Activated CD8-positive, alpha-beta memory T cell treated with anti-CD3 and anti-CD28 coated beads, Interleukin-2, amount 50 U/mL, for 1 hour (primary cell): ENCODE data around the gene RBP5.
"Not testable (repeated sequence)": the region's sequence is repeated elsewhere in the genome, so short reads cannot be mapped to it uniquely, and the experiment has no call there.

Experiments used
- DNase-seq: peaks from one replicate; pipeline ENCODE4 v3.0.0-alpha.2; 2020; ENCODE audit errors: extremely low read depth

The RBP5 gene

DNA sequence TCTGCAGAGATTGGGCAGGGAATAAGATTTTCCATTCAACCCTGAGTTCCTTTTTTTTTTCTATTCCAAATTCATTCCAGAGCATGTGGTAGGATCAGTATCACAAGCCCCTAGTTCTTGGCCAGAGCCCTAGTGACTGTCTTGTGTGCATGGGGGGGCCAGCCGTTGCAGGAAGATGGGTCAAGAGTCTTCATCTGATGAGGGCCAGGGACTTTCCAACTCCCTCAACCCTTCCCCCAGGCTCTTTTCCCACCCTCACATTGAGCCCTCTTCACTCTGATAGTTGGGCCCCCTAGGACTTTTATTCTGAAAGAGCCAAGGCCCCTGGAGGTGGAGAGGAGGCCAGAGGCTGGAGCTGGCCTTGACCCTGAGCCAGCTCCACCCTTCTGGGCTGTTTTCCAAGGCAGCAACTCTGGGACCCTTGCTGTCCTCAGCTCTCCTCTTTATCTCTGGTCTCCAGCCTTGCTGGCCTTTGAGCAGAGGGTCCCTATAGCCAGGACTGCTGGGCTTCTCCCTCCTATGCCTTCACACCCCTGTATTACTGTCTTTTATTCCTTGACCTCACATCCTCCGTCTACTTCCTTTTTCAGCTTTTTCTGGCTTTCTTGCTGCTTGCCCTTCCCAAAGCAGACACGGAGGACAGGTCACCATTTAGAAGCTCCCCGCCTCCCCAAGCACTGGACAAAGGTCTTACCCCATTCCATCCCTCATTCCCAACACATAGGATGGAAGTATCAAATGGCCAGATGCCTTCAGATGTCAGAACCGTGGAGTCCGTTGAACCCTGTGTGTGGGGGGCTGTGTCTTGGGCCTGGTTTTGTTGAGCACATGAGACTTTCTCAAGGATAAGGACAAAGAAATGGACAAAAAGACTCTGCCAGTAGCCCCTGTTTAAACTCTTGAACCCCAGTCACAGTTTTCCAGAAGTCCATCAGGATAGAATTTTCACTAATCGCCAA lies 5.6 kb downstream of the RBP5 start:
- DNase-seq, result no peak

DNA sequence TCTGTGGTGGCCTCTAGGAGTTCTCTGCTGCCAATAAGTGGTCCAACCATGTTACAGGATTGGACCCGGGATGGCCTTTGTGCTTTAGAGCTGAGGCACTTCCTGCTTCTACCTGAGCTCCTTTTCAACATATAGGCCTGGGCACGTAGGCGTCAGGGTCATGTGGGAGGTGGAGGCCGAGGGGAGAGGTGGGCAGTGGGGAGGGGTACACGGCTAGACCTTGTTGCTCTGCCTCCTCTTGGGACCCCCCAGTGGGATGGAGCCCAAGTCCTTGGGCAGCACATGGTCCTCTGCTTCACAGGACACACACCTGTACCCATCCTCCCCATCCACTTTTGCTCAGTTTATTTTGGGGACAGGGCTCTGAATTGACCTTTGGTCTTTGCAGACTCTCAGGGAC lies 7.4 kb downstream of the RBP5 start:
- DNase-seq, result no peak

DNA sequence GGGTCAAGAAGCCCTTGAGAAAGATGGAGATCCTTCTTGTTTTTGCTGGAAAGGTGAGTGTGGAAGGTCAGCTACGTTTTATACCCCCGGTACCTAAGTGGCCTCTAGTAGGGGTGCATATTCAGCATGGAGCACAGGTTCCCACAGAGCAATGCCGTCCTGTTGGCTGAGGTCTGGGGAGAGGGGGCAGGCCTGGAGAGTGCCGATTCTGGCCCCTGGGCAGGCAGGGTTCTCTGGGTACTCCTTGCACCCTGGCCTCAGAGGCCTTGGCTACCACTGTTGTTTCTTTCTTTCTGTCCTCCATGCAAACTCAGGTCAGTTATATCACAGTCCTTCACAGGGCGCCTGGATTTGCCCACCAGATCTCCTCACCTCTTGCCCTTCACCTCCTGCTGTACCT lies 8.5 kb downstream of the RBP5 start:
- no peak for DNase-seq

DNA sequence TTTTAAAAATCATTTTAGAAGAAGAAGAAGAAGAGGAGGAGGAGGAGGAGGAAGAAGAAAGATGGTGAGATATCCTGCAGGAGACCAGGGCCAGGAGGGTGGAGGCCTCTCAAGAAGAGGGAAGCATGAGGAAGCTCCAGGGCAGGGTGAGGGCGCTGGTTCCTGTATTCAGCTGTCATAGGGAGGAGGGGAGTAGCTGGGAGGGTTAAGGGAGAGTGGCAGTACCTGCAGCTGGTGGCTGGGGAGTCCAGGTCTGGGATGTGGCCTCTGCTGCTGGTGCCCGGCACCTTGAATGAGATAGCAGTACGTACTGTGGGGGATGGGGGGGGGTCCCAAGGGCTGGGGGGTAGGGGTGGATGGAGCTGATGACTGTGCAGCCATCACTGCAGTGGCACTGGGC lies 9.8 kb downstream of the RBP5 start:
- DNase-seq, result no peak

DNA sequence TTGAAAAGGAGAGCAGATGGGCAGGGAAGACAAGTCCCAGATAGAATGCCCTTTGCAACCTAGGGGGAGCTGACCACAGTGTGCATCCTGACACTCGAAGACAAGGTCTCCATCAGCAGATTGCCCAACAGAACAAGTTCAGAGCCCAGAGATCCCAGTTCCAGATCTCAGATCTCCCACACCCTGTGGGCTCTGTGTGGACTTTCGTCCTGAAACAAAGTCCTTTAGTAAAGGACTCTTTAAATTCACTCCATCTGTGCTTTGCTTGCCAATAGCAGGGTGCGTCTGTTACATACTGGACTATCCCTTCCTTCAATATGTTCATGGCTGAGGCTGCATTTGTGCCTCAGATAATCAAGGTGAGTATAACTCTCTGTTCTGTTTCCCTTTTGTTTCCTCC lies 11.0 kb downstream of the RBP5 start:
- no peak for DNase-seq

DNA sequence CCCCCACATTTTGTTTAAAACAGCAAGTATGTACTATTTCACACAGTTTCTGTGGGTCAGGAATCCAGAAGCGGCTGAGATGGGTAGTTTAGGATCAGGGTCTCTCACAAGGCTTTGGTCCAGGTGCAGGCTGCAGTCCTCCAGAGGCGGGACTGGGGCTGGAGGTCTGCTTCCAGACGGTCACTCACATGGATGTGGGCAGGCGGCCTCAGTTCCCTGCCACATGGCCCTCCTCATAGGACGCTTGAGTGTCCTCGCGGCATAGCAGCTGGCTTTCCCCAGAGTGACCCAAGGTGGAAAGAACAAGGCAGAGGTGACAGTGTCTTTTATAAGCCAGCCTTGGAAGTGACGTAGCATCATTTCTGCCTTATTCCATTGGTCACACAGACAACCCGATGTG lies 11.8 kb downstream of the RBP5 start:
- no peak for DNase-seq

DNA sequence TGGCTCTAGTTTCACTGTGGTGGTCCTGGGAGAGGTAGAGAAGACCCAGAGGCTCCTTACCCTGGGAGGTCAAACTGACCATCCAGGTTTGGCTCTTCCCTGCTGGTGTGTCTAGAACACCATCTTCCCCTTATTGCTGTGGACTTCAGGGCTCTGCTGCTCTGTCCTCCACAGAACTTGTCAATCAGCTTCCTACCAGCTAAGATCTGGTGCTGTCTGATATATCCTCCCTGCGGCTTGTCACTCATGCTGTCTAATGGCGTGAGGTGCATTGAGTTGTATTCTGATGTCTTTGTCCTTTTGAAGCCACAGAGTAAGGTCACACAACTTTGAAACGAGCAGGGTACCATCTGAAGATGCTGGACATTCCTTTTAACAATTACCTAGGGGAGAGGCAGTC lies 12.5 kb downstream of the RBP5 start:
- DNase-seq, result no peak

DNA sequence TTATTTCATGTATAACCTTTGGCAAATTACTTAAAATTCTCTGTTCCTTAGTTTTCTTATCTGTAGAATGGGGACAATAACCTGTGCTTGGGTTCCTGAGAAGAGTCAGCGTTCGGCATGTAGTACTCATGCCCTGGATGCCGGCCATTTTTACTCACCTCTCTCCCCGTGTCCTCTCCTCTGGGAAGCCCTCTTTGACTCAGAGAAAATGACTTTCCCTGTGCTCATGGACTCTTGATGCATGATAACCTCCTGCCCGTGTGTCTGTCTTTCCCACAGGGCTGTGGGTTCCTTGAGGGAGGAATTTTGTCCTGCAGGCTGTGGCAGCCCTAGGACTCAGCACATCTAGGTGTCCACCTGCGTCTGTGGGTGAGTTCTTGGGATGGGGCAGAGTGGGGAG lies 13.8 kb downstream of the RBP5 start:
- DNase-seq, result no peak

DNA sequence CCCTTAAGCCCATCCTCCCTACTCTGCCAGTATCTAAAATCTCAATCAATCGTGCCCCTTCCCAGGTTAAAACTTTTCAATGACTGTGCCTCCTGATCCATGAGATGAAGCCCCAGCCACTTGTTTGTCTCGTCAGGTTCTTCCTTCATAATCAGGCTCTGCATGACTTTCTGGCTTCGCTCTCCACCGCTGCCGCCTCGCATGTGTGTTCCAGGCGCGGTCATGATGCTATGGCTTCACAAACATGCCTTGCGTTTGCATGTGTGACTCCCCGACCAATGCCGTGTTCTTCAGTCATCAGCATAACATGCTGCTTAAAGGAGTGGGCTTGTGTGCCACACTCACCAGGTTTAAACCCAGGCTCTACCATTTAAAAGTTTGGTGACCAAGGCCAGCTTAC lies 14.7 kb downstream of the RBP5 start:
- no peak for DNase-seq

DNA sequence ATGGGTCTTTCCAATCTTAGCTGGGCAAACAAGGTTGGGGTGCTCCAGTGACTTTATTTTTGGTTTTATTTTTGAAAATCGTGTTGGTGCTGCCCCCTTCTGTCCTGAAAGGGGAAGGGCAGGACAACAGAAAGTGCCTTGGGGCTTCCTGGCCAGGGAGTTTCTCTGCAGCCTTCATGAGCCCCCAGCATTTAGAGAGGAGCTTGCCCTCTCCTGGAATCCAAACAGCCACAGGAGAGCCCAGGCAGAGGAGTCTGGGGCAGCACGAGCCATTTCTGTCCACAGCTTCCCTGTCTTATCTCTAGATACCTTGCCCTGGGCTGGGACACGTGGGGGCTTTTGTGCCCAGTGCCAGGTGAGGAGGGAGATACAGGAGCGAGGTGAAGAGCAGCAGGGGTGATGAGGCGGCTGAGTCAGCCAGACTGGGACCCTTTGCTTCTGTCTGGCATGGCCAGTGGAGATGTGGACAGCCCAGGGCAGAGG lies 15.3 kb downstream of the RBP5 start:
- no peak for DNase-seq

DNA sequence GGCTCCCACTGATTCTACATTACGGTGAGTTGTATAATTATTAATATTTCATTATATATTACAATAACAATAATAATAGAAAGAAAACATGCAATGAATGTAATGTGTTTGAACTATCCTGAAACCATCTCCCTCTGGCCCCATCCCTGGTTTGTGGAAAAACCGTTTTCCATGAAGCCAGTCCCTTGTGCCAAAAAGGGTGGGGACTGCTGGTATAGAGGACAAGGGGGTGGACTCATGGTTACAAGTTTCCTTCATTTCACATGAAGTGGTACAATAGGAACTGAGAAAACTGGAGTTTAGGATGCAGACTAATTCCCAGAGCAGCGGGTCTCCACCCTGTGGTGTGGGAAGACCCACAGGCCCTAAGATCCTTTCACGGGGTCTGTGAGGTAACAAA lies 16.6 kb downstream of the RBP5 start:
- no peak for DNase-seq

DNA sequence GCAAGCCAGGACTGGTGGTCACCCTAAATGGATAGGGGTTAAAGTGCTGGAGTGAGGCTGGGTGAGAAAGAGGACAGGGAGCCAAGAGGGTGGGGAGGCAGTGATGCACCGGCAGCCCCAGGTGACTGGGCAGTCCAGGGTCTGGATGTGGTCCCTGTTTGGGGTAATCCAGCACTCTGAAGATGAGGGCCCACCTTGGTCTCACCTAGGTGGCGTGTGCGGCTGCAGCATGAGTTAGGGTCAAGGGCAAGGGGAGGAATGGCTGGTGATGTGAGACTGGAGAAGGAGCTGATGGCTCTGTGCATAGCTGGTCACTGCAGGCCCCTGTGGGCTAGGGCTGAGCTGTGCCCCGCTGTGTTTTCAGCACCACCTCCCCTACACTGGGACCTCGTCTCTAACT lies 18.0 kb downstream of the RBP5 start:
- no peak for DNase-seq

DNA sequence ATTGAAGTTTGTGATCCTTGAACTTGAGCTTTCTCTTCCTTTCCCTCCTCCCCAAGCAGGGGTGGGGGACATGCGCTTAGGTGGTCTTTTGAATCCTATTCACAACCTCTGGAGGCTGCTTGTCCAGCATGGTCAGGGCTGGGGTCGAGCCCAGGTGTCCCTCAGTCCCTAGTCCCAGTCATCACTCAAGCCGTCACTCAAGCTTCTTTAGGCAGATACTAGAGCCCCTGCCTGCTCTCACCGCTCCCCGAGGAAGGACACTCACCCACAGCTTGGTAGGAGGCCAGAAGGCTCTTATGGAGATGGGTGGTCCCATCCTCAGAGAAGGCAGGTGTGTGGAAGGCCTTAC lies 19.1 kb downstream of the RBP5 start:
- DNase-seq, result no peak

DNA sequence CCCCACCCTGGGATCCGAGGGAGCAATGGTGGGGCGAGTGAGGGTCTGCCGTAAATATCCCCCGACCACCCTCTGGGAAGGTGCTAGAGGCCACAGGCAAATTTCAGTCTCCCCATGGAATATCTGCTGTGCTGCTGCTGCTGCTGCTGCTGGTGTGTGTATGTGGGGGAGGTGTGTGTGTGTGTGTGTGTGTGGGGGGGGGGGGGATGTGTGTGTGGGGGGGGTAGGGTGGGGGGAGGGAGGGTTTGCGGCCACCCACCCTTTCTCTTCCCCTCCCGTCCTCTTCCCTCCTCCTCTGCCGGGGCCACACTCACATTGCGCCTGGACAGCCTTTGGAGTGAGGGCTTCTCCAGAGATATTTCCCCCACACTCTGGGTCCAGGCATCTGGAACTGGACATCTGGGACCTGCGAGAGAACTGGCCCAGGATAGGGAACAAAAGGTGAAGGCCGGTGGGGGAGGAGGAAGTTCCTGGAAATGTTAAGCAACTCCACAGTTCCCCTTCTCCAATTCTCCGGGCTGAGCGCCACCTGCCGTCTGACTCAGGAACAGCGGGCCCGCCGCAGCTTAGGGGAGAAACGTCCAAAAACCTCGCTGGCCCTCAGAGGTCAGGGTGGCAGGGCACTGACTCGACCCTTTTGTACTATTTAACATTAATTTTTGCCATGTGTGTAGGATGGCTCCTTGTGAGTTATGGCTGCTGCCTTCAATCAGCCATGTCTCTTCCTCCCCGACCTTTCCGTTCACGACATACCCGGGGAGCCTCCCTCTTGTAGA lies 19.7 kb downstream of the RBP5 start, which contains the start of gene C1RL:
C1RL (minus strand) TSS at position 419 of the 776 bp plus-strand sequence; CDS start at position 385, 34 bp downstream.
- no peak for DNase-seq

DNA sequence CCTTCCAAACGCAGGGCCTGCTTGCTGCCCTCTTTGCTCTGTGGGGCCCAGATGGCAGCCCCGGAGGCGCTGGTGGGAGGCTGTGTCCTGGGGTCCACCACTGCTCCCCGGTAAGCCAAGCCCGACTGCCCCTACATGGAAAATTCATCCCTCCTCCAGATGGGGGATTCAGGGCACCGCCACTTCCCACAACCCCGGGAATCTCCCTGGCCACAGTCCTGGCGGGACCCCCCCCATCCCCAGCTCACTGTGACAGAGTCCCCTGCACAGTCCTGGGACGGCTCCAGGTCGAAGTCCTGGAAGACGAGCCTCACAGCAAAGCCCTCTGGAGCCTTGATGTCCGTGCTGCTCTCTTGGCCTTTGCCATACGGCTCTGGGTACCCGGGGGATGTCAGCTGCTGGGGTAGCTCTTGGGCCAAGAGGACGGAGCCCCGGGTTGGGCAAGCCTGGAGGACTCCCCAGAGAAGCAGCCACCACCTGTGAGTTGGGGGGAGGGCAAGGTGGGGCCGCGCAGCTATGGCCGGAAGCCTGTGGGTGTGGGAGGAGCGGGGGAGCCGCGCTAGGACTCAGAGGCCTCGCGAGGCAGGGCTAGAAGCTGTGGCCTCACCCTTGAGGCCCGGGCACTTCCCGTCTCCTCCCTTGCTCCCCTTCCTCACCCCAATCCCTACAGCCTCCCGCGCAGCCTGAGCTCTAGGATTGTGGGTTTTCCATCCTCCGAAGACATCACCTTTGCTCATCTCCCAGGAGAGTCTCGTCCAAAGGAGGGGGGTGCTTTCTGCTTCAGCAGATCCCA lies 20.5 kb downstream of the RBP5 start:
- DNase-seq, result no peak

DNA sequence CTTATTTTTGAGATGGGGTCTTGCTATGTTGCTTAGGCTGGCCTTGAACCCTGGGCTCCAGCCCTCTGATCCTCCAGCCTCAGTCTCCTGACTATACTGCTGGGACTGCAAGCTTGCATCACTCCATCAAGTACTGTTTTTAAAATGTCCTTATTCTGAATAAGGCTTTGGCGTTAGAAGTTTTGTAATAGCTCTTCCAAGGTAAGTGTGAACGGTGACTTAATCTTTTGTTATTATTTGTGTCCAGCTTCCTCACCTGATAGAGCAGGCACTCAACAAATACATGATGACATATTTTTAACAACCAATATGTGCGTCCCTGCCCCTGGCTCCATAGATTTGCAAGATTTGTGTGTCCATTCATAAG lies 21.1 kb downstream of the RBP5 start:
- DNase-seq, result no peak

DNA sequence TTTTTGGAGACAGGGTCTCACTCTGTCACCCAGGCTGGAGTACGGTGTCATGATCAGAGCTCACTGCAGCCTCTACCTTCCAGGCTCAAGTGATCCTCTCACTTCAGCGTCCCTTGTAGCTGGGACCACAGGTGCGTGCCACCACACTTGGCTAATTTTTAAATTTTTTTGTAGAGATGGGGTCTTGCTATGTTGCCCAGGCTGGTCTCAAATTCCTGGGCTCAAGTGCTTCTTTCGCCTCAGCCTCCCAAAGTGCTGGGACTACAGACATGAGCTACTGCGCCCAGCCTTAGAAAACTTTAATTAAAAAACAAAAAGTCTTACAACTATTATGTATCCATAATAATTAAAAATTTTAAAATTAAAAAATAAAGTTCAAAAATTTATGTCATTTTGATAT lies 21.5 kb downstream of the RBP5 start:
- DNase-seq, result not testable (repeated sequence)

DNA sequence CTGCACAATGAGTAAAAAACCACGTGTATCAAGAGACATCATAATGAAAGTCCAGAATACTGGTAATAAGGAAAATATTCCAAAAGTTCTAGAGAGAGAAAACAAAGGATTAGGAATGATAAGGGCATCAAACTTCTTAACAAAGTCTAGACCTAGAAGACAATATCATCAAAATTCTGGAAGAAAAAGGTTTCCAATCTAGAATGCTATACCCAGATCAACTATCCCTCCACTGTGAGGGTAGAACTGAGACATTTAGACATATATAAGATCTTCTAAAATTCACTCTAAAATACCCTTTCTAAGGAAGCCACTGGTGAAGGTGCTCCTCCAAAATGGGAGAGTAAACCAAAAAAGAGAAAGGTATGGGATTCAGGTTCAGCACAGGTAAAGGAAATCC lies 22.6 kb downstream of the RBP5 start:
- DNase-seq, result no peak

DNA sequence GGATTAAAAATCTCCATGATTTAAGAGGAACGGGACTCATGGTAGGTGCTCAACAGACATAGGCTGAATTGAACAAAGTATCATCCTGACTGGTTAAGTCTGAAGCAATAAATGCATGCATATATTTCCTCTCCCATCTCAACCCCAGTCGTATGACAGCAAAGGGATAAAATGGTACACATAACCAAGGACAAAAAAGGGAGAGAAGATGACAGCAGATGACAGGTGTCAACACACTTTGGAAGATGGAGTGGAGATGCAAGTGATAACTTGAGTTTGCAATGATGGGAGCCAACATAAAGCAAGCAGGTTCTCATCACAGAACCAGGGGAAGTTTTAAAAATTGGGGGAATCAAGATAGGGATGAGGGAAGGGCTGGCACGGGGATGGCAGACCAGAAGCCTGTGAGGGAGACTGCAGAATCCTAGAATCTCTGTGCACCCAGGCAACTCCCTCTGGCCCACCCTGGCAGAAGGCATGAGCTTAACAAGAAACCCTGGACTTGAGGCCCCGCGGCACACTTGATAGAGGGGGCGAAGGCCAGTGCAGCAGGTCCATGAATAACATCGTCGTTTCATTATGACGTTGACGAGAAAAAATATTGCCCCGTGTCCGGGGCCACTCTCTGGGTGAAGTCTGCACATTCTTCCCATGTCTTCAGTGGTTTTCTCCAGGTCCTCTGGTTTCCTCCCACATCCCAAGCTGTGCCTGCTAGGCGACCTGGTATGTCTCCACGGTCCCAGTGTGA lies 24.7 kb downstream of the RBP5 start:
- DNase-seq, result no peak

DNA sequence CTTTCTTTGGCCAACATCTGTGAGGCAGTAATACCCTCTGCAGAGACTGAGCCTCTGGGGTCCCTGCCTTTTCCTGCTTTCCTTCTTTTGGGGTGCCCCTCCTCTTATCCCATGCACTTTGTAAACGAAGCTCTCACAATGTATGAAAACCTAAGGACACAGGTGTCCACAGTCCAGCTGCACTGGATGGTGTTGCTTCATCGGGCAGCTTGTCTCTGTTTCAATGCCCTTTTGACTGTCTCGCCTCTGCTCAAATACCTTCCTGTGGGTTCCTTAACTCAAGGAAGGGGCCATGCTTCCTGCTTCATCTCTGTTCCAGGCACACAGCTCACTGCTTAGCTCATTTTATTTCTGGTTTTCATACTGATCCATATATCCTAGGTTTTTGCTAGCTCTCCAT lies 26.1 kb downstream of the RBP5 start:
- no peak for DNase-seq

DNA sequence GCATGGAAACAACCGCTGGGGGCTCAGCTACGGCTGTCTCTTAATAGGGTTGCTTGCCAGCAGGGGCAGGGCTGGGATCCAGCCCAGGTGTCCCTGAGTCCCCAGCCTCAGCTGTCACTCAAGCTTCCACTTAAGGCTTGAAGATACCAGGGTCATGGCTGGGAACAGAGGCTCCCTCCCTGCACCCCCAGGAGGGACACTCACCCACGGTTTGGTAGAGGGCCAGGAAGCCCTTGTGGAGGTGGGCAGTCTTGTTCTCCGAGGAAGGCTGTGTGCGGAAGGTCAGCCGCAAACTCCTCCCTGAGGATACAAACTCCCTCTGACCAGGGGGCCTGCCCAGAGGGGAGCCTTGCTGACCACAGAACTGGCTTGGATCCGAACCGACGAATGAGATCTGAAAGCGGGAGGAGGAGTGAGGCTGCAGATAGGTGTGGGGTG lies 27.0 kb downstream of the RBP5 start:
- DNase-seq, result no peak
